Left lobe of liver (tissue), 2 donors: ENCODE measurements around the gene UBE2O. TPM values are rescaled to one million over a fixed set of nuclear protein-coding genes. Genes with fewer than 3 reads are reported as not detected.

ENCODE experiments used
- ATAC-seq: fragments of 200-7000 bp; cut with Tn5 transposase; one replicate; pipeline ENCODE4 v1.9.1; 2020; ENCODE audit warnings: mild to moderate bottlenecking, moderate library complexity
- DNase-seq: peaks from one replicate; pipeline ENCODE4 v3.0.0-alpha.2; 2020; ENCODE audit warnings: low spot score
- total RNA-seq: library from RNA; stranded (reverse); gene quantifications from one replicate; pipeline ENCODE4 v1.2.1, GENCODE V29; 2021
- donor health status: DM: no; HTN: no; CAD: no; lungs with moderate emphysema.
- donor health status: DM: no; HTN: yes; CAD: no.

Gene UBE2O
- total RNA-seq, 1 donor from 2014 or later = 9.8 TPM

GRCh38 chr17:76397687-76398522, 55.0 kb downstream of the UBE2O start:
- ATAC-seq = peak; percentile 94

GRCh38 chr17:76397184-76397583, 55.8 kb downstream of the UBE2O start:
- no peak for DNase-seq

More at GRCh38 chr17:76397687-76398522, 55.0 kb downstream of the UBE2O start:
- DNase-seq = peak; percentile 83

GRCh38 chr17:76395980-76396379, 57.0 kb downstream of the UBE2O start:
- no peak for DNase-seq
- ATAC-seq = no peak

More at GRCh38 chr17:76397184-76397583, 55.8 kb downstream of the UBE2O start:
- ATAC-seq = no peak

GRCh38 chr17:76394166-76394565, 58.8 kb downstream of the UBE2O start:
- DNase-seq (no peak), ATAC-seq (no peak)

GRCh38 chr17:76391200-76391715, 61.7 kb downstream of the UBE2O start:
- no peak for DNase-seq

GRCh38 chr17:76390003-76390421, 62.9 kb downstream of the UBE2O start:
- ATAC-seq (no peak), DNase-seq (no peak)

More at GRCh38 chr17:76391200-76391715, 61.7 kb downstream of the UBE2O start:
- no peak for ATAC-seq

GRCh38 chr17:76388966-76389888, 63.7 kb downstream of the UBE2O start:
- no peak for ATAC-seq
- DNase-seq = no peak

DNA sequence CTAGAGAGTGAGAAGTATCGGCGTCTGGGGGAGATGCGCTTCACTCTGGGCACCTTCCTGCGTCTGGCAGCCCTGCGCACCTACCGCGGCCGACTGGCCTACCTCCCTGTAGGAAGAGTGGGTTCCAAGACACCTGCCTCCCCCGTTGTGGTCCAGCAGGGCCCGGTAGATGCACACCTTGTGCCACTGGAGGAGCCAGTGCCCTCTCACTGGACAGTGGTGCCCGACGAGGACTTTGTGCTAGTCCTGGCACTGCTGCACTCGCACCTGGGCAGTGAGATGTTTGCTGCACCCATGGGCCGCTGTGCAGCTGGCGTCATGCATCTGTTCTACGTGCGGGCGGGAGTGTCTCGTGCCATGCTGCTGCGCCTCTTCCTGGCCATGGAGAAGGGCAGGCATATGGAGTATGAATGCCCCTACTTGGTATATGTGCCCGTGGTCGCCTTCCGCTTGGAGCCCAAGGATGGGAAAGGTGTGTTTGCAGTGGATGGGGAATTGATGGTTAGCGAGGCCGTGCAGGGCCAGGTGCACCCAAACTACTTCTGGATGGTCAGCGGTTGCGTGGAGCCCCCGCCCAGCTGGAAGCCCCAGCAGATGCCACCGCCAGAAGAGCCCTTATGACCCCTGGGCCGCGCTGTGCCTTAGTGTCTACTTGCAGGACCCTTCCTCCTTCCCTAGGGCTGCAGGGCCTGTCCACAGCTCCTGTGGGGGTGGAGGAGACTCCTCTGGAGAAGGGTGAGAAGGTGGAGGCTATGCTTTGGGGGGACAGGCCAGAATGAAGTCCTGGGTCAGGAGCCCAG, 65.8 kb downstream of the UBE2O start:
- no peak for DNase-seq

DNA sequence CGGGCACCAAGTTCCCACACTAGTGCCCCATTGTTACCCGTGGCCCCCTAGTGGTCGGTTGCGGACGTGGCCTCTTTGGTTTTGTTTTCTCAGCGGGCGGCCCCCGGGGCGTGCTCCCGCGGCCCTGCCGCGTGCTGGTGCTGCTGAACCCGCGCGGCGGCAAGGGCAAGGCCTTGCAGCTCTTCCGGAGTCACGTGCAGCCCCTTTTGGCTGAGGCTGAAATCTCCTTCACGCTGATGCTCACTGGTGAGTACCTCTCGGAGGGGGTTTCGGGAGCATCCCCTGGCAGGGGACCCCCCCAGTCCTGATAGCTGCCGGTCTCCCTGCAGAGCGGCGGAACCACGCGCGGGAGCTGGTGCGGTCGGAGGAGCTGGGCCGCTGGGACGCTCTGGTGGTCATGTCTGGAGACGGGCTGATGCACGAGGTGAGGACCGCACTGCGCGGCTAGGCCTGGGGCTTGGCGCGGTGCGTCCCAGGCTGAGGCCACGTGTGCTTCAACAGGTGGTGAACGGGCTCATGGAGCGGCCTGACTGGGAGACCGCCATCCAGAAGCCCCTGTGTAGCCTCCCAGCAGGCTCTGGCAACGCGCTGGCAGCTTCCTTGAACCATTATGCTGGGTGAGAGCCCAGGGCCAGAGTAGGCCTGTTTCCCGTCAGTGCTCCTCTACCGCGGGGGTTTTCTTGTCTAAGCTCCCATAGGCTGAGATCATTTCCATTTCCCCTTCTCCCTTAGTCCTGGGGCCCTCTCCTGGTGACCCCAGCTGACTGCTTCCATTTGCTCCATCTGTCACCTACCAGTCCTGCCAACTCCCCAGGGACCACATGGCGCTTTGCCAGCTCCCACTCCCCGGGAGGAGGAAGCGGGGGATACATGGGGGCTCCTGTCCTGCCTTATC, 66.8 kb downstream of the UBE2O start:
- peak; percentile 64 for ATAC-seq
- DNase-seq = peak; percentile 78

More for the DNA sequence above, 65.8 kb downstream of the UBE2O start:
- no peak for ATAC-seq

DNA sequence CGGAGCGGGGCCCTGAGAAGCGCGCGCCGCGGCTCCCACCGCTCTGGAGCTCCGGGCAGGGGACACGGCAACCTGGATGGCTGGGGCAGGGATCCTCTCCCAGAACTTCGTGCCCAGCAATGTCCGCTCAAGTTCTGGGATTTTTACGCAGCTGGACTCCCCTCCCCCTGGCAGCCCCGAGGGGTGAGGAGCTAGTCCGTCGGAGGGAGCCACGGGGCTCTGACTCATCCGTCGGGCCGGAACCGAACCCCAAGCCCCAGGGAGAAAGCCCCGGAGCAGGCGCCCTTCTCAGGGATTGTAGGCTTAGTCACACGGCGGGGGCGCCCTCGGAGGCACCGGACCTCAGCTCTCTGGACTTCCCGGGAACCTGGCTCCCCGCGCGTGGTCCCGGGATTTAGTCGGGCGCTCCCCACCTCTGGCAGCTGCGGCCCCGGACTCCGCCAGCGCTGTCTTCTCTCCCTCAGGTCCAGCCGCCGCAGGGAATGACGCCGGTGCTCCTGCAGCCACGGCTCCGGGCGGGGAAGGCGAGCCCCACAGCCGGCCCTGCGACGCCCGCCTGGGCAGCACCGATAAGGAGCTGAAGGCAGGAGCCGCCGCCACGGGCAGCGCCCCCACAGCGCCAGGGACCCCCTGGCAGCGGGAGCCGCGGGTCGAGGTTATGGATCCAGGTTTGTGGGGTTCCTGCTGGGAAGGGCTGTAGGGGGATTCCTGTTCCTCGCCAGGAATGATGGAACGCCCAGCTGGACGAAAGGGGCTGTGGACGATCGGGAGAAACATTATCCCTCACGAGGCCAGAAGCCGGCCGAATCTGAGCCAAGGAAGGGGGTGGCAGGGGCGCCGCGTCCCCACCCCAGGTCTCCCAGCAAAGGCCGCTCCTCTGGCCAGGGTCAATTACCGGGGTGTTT, 67.7 kb downstream of the UBE2O start:
- DNase-seq (no peak), ATAC-seq (peak; percentile 7)

DNA sequence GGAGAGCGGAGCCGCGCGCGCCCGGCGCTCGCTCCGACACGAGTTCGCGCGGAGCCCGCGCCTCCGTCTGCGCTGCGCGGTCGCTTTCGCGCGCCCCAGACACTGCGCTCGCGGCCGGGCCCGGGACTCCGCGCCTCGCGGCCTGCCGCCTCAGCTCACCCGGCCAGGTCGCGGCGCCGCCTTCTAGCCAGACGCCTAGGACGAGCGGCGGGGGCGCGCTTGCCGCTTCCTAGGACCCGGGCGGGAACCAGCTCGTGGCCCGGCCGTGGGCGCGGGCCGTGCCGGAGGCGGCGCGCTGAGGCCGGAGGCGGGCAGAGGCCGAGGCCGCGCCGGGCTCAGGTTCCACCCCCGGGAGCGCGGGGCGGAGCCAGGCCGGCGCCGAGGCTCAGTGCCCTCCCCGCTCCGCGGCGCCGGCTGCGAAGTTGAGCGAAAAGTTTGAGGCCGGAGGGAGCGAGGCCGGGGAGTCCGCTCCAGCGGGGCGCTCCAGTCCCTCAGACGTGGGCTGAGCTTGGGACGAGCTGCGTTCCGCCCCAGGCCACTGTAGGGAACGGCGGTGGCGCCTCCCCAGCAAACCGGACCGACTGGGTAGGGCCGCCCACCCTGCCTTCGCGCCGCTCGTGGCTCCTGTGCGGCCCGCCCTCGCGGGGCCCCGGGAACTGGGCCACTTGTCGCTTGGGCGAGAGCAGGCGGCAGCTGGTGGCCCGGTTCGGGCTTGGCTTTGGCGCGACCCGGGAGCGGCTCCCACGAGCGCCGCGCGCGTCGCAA, 68.5 kb downstream of the UBE2O start, which contains the start of gene SPHK1:
TSS of gene SPHK1 (plus strand) at position 388 of the 765 bp plus-strand sequence. CDS start 1,036 bp downstream, outside the sequence.
- ATAC-seq = peak; percentile 89
- peak; percentile 78 for DNase-seq

GRCh38 chr17:76383546-76384221, 69.3 kb downstream of the UBE2O start:
- ATAC-seq (peak; percentile 36), DNase-seq (no peak)

GRCh38 chr17:76382803-76383545, 70.0 kb downstream of the UBE2O start:
- DNase-seq (no peak), ATAC-seq (no peak)

- ATAC-seq = no peak
- DNase-seq = no peak
Measured at GRCh38 chr17:76382351-76382802, 70.6 kb downstream of the UBE2O start.

- no peak for DNase-seq
- ATAC-seq = no peak
Measured at GRCh38 chr17:76381633-76382350, 71.2 kb downstream of the UBE2O start.
